Aorta (tissue), 5 donors: ENCODE results near the gene NR4A3. TPM values are rescaled to one million over a fixed set of nuclear protein-coding genes. Genes with fewer than 3 reads are reported as not detected.
"Not testable (repeated sequence)": the region's sequence is repeated elsewhere in the genome, so short reads cannot be mapped to it uniquely, and the experiment has no call there.

Source experiments
- ATAC-seq: fragments of 200-7000 bp; cut with Tn5 transposase; one replicate; pipeline ENCODE4 v1.9.1; 2022; ENCODE audit warnings: moderate library complexity; ENCODE audit not compliant: low FRiP score
- DNase-seq, 2 donors: peaks; one replicate each; pipeline ENCODE4 v3.0.0-alpha.2; 2020
- H3K27ac ChIP-seq, 2 donors: one replicate each; pipeline ENCODE4 v1.5.1; 2013; ENCODE audit warnings: low read length in 2 of 2, mild to moderate bottlenecking in 2 of 2, moderate library complexity in 2 of 2, control low read depth in 1 of 2, inconsistent platforms in 1 of 2, low read depth in 1 of 2
- H3K27me3 ChIP-seq, 2 donors: one replicate each; pipeline ENCODE4 v1.6.1; 2013; ENCODE audit warnings: control low read depth in 1 of 2, low read length in 1 of 2, mild to moderate bottlenecking in 1 of 2, moderate library complexity in 1 of 2; ENCODE audit not compliant: insufficient read depth in 2 of 2, control insufficient read depth in 1 of 2
- H3K36me3 ChIP-seq, 2 donors: one replicate each; pipeline ENCODE4 v1.6.1; 2013; ENCODE audit warnings: control low read depth in 1 of 2, low read length in 1 of 2, mild to moderate bottlenecking in 1 of 2; ENCODE audit not compliant: insufficient read depth in 2 of 2, control insufficient read depth in 1 of 2
- H3K4me1 ChIP-seq, 2 donors: one replicate each; pipeline ENCODE4 v1.6.1; 2013; ENCODE audit warnings: low read length in 2 of 2, control low read depth in 1 of 2, mild to moderate bottlenecking in 1 of 2, moderate library complexity in 1 of 2; ENCODE audit not compliant: insufficient read depth in 2 of 2, control insufficient read depth in 1 of 2
- H3K4me3 ChIP-seq, 2 donors: one replicate each; pipeline ENCODE4 v1.5.1; 2013; ENCODE audit warnings: low read length in 2 of 2, control low read depth in 1 of 2, mild to moderate bottlenecking in 1 of 2
- H3K9me3 ChIP-seq: one replicate; pipeline ENCODE4 v1.6.1; 2013; ENCODE audit warnings: mild to moderate bottlenecking, low read length; ENCODE audit not compliant: control insufficient read depth
- WGBS, 2 donors: extraction: QIAGEN DNeasy Blood & Tissue Kit; methylation state at CpG; one replicate each; pipeline ENCODE4 v1.1.7; 2013; 5-methylcytosine and 5-hydroxymethylcytosine counted together
- intact Hi-C, 2 donors: fragments of 100-400 bp; cut with DNase I; formaldehyde crosslinking; loops; one replicate each; pipeline versions ENCODE4 v1.14.2 to v1.15.0; 2022
- long read RNA-seq, 2 donors: library from polyadenylated mRNA; unstranded; transcript quantifications; one replicate each; pipeline ENCODE4 v2.0.0, GENCODE V29; 2020 to 2021
- polyA plus RNA-seq, 2 donors: library from polyadenylated mRNA; stranded (reverse); fragments of 200-250 nt; gene quantifications; one replicate each; pipeline ENCODE4 v1.2.3, GENCODE V29; 2013
- total RNA-seq, 2 donors: library from RNA; stranded (reverse); fragmentation: NEBNext Ultra II Directional; extraction: Animal tissue kit (Norgen Biotek cat#: 25700); gene quantifications; one replicate each; pipeline ENCODE4 v1.2.1, GENCODE V29; 2021
- donor health status: healthy with polysubstance abuse.
- donor health status: Bipolar disorder and iron deficiency.
- donor health status: DM: no; HTN: no; CAD: no.
- donor health status: DM: no; HTN: no; CAD: no.
- donor health status: DM: yes; HTN: yes; CAD: no.

The NR4A3 gene
- total RNA-seq (10 to 100 TPM; 12.8 to 60.3 TPM), polyA plus RNA-seq (10 to 100 TPM in 1 of 2 donors, under 1 TPM in 1; 0.50 to 15.3 TPM)
- long read RNA-seq, donor 1, partial matches to known transcripts, result 65 of 94 reads
- long read RNA-seq, donor 1, other reads (novel, unspliced or antisense), result 29 of 94 reads
- long read RNA-seq, donor 2, partial matches to known transcripts, result 2 of 3 reads
- long read RNA-seq, donor 2, other reads (novel, unspliced or antisense), result 0 of 3 reads

DNA sequence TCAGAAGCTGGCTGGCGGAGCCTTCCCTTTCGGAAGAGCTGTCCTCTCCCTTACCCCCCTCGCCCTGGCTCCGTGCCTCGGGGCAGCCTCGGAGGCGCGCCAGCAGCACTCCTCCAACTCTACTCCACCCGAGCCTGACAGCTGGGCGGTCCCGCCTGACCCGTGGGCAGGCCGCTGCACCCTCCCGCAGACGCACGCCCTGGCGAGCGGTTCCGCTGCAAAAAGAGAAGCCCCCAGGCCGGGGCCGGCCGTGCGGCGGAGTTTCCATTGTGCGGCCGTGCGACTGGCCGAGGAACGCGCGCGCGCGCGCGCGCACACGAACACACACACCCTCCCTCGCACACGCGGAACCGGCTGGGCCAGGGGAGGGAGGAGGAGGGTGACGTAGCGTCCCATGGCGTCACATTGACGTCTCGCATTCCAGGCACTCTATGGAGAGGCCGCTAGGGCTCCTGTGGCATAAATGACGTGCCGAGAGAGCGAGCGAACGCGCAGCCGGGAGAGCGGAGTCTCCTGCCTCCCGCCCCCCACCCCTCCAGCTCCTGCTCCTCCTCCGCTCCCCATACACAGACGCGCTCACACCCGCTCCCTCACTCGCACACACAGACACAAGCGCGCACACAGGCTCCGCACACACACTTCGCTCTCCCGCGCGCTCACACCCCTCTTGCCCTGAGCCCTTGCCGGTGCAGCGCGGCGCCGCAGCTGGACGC is at the start of gene NR4A3:
Gene NR4A3, plus strand, starts transcription at position 490 of the 713 bp plus-strand sequence. CDS start 6,158 bp downstream, outside the sequence.
- intact Hi-C loops, result loop anchor here (2.0 to 10.0 kb wide), 5 partner anchors 85 to 1567 kb away; partner anchors contain the start of genes STX17 (in 2 of the 2), ERP44 (in 1 of the 2), INVS (in 1 of the 2) and TBC1D2 (in 1 of the 2)
- DNase-seq (peak; percentile 97 to 99), ATAC-seq (peak; percentile 88)
- peak within 1 kb of the TSS; percentile 83 to 91 for H3K27ac ChIP-seq
- H3K4me1 ChIP-seq, result no peaks in the 10 kb centered on the region
- H3K9me3 ChIP-seq, result no peaks in the 10 kb centered on the region
- peak within 1 kb of the TSS; percentile 49 to 77 for H3K4me3 ChIP-seq
- H3K36me3 ChIP-seq, result no peaks in the 10 kb centered on the region
- WGBS, 2 donors, result 0% methylated on average over 69 to 75 of the region's 75 CpGs
- H3K27me3 ChIP-seq, result no peaks in the 10 kb centered on the region

DNA sequence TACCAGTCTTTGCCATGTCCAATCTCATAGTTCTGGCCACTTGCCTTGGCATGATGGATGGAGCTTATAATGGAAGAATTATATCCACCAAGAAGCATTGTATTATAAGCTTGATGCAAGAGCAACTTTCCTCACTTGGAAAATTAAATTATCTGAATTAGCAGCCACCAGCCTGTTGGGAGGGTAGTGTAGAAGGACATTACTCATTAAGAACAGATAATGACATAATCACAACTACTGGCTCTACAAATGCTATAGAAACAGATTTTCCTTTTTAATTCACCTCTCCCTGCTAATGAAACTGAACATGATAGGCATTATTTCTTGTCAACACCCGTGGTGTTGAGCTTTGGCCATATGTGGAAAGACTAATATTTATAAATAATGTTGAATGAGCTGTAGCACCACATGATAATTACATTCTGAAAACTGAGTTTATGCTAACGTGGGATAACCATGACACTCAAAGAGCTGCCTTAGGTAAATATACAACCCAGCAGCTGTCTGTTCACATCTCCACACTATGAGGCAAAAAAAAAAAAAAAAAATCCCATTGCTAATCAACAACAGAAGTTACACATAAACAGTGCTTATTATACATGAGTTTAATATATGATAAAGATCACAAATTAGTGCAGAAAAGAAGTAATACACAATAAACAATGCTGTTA is 48.1 kb upstream of the NR4A3 start:
- no peak overlapping the region for H3K27ac ChIP-seq
- H3K9me3 ChIP-seq, result peaks cover 1% of the 10 kb centered on the region
- no peaks in the 10 kb centered on the region for H3K36me3 ChIP-seq
- 64 to 72% methylated on average over 2 of the region's 2 CpGs for WGBS, 2 donors
- no peaks in the 10 kb centered on the region for H3K4me1 ChIP-seq
- H3K4me3 ChIP-seq, result no peak overlapping the region
- DNase-seq, result no peak
- intact Hi-C loops, result no loop called here
- H3K27me3 ChIP-seq, result no peaks in the 10 kb centered on the region
- no peak for ATAC-seq

DNA sequence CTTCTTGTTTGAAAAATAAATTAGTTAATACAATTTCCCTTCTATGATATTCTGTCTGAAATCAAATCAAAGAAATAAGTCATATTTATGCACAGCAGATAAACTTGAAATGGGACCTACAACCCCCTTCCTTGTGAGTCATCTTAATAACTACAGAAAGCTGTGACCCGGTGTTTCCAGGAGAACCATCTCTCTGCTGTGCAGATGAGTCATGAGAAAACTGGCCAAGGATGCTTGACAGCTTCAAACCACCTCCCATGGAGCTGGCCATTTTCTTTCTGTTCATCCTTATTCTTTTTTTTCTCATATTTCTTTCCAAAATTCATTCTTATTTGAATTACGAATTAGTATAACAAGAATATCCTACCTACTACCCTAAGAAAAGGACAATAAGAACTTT is 43.4 kb upstream of the NR4A3 start:
- H3K27ac ChIP-seq, result no peak overlapping the region
- intact Hi-C loops, result no loop called here
- ATAC-seq (no peak), DNase-seq (no peak)
- no peaks in the 10 kb centered on the region for H3K4me1 ChIP-seq
- H3K9me3 ChIP-seq, result no peaks in the 10 kb centered on the region
- H3K4me3 ChIP-seq, result no peak overlapping the region
- H3K36me3 ChIP-seq, result no peaks in the 10 kb centered on the region
- 68% methylated on average over 2 of the region's 2 CpGs for WGBS, 2 donors
- no peaks in the 10 kb centered on the region for H3K27me3 ChIP-seq

DNA sequence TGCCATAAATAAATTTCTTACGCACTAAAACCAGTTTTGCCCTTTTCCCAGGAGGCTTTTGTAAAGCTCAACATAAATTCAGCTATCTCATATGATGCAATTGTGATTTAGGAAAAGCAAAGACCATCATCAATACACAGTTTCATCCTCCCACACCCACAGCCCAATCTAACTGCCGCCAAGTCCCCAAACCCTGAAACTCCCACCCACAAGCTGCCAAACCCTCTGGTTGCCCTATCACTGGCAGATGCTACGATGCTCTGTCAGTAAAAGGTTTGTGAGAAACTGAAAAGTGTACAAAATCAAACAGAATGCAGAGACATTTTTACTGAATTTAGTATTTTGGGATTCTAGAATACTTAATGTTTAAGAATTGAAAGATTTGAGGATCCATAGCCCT is 42.8 kb upstream of the NR4A3 start:
- no peaks in the 10 kb centered on the region for H3K36me3 ChIP-seq
- DNase-seq (no peak), ATAC-seq (no peak)
- H3K4me1 ChIP-seq, result no peaks in the 10 kb centered on the region
- no peaks in the 10 kb centered on the region for H3K27me3 ChIP-seq
- 89% methylated on average over 3 of the region's 3 CpGs for WGBS, 2 donors
- intact Hi-C loops, result no loop called here
- no peak overlapping the region for H3K4me3 ChIP-seq
- no peak overlapping the region for H3K27ac ChIP-seq
- no peaks in the 10 kb centered on the region for H3K9me3 ChIP-seq

DNA sequence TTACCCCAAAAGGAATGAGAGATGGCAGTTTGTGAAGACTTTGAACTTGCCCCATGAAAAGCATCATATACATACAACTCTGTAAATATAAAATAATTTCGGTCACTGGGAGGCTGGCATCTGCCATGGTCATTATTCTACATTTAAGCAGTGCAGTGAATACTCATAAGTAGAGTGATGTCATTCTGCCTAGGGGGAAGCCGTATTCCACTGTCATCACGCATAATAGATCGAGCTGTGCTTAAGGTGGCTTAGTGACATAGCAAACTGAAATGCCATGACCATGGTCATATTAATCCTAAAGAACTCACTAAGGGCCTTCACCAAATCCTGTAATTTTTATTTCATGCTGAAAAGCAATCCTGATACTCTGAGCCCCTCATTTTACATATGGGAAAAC is 42.4 kb upstream of the NR4A3 start:
- no peaks in the 10 kb centered on the region for H3K27me3 ChIP-seq
- no peaks in the 10 kb centered on the region for H3K4me1 ChIP-seq
- WGBS, 2 donors, result 90% methylated on average over 4 of the region's 4 CpGs
- no peak overlapping the region for H3K27ac ChIP-seq
- ATAC-seq, result no peak
- no peak overlapping the region for H3K4me3 ChIP-seq
- no peak for DNase-seq
- intact Hi-C loops, result no loop called here
- H3K9me3 ChIP-seq, result no peaks in the 10 kb centered on the region
- H3K36me3 ChIP-seq, result no peaks in the 10 kb centered on the region

DNA sequence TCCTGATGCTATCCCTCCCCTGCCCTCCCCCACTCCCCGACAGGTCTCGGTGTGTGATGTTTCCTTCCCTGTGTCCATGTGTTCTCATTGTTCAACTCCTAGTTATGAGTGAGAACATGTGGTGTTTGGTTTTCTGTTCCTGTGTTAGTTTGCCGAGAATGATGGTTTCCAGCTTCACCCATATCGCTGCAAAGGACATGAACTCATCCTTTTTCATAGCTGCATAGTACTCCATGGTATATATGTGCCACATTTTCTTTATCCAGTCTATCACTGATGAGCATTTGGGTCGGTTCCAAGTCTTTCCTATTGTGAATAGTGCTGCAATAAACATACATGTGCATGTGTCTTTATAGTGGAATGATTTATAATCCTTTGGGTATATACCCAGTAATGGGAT is 39.3 kb upstream of the NR4A3 start:
- H3K27ac ChIP-seq, DNase-seq, H3K27me3 ChIP-seq, intact Hi-C loops, H3K4me3 ChIP-seq, H3K36me3 ChIP-seq, ATAC-seq, H3K4me1 ChIP-seq, H3K9me3 ChIP-seq: not testable (repeated sequence)
- 91% methylated on average over 5 of the region's 5 CpGs for WGBS, 2 donors

DNA sequence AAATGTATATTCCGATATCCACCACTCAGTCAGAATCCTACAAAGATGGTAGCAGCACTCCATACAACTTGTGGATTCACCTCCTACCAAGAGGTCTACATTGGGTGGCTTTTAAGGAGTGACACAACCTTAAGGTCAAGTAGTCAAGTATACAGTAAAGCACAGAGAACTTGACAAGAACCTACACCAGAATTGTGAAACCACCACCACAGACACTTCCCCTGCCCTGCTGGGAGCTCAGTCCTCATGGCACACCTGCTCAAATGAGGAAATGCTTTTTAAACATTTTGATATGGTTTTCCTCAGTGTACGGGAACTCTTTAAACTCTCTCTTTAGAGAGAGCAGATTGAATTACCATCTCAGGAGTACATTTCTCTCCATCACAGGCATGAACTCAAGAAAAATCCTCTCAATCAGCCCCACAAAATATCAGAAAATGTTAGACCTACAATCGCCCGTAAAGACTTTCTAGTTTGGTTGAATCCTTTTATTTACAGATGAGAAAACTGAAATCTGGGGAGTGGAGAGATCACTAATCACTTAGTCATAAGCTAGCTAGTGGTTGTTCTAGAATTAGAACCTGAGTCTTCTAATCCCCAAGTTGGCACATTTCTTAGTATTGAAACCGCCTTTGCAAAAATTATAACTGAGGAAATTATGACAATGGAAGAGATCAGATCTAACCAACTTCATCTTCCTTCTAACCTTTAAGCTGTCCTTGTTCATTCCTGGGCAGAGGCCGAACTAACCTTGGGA is 38.5 kb upstream of the NR4A3 start:
- DNase-seq, result no peak
- Histone ChIP-seq H3K36me3 (no peaks in the 10 kb centered on the region), H3K4me3 (no peak overlapping the region), H3K27me3 (no peaks in the 10 kb centered on the region), H3K9me3 (no peaks in the 10 kb centered on the region), H3K4me1 (no peaks in the 10 kb centered on the region), H3K27ac (no peak overlapping the region)
- intact Hi-C loops, result no loop called here
- ATAC-seq, result no peak
- 91 to 94% methylated on average over 6 of the region's 6 CpGs for WGBS, 2 donors

DNA sequence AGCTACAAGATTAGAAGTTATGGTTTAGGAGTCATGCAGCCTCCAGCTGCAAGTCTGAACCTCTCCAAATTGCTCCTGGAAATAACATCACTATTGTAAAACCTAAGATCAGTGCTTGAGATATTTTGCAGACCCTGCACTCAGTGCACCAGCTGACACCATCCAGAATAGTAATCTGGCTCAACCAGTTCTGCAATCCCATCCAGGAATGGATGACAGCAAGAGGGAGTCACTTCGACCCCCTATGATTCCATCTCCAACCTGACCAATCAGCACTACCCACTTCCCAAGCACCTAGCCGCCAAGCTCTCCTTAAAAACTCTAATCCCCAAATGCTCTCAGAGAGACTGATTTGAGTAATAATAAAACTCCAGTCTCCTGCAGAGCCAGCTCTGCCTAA is 37.9 kb upstream of the NR4A3 start:
- no peaks in the 10 kb centered on the region for H3K9me3 ChIP-seq
- DNase-seq, result no peak
- no peaks in the 10 kb centered on the region for H3K4me1 ChIP-seq
- no peak overlapping the region for H3K27ac ChIP-seq
- H3K4me3 ChIP-seq, result no peak overlapping the region
- intact Hi-C loops, result no loop called here
- no peaks in the 10 kb centered on the region for H3K27me3 ChIP-seq
- 37 to 44% methylated on average over 2 of the region's 2 CpGs for WGBS, 2 donors
- no peaks in the 10 kb centered on the region for H3K36me3 ChIP-seq
- ATAC-seq, result no peak
